Measurements from ENCODE around the gene ABO.
"Not testable (repeated sequence)": the region's sequence is repeated elsewhere in the genome, so short reads cannot be mapped to it uniquely, and the experiment has no call there.

ABO gene

DNA sequence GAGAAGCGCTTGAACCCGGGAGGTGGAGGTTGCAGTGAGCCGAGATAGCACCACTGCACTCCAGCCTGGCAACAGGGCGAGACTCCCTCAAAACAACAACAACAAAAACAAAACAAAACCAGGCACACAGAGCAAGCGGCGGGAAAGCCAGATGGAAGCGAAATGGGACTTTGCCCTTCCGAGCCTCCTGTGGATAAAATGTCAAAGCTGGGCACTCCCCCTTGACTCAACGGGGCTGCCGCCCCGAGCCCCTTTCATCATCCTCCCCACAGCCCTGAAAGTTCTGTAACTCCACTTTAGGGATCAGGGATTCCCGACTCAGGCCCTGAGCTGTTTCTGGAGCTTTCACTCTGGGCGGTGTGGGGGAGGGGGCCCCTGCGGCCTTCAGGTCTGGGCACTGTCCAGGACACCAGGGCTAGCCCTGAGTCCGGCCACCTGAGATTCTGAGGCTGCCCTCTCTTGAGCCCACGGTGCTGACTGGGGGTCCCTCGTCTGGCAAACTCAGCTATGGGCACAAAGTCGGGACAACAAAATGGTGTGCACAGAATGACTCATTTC is 35.4 kb downstream of the ABO start:
- DNase-seq = no peak

DNA sequence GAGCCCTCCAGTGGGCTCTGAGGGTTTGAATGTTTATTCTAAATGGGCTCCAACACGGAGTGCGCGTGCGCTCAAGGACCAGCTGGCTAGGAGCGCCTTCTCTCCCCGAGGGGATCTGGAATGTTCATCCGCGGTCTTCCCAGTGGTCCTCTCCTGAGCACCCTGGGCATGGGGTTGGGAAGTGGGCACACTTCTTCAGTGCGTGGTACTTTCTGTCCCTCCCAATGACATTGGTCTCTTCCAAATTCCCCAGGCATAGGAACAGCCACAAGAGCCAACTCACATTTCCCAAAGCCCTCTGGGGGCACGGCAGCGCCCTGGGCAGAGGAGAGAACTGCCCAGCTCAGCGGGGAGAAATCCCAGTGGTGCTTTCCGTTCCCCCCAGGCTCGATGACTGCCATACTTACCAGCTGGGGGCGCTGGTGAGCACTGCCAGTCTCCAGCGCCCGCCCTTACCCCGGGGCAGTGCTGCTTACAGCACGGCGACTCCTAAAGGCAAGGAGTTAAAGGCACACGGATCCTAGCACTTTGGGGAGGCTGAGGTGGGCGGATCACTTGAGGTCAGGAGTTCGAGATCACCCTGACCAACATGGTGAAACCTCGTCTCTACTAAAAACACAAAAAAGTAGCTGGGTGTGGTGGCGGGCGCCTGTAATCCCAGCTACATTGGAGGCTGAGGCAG is 36.0 kb downstream of the ABO start:
- no peak for DNase-seq

DNA sequence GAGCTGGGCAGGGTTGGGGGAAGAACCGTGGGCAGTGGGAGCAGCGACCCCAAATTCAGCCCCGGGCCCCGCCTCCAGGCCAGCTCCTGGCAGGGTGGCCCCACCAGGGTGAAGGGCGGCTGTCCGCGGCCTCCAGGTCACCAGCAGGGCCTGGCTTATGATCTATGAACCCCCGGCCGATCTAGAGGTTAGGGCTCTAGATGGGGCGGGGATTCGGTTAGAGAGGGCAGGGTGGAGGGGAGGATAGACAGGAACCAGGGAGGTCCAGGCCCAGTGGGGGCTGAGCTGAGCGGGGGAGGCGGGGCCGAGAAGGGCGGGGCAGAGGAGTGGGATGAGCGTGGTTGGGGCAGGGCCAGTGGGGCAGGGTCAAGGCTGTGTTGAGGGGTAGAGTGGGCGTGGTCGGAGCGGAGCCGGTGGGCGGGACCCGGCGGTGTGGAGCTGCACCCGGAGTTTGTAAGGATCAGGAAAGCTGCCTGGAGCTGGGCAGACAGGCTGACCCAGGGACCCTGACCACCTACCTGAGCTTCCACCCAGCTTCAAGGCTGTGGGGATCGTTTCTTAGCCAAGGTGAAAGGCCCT is 36.6 kb downstream of the ABO start:
- no peak for DNase-seq

DNA sequence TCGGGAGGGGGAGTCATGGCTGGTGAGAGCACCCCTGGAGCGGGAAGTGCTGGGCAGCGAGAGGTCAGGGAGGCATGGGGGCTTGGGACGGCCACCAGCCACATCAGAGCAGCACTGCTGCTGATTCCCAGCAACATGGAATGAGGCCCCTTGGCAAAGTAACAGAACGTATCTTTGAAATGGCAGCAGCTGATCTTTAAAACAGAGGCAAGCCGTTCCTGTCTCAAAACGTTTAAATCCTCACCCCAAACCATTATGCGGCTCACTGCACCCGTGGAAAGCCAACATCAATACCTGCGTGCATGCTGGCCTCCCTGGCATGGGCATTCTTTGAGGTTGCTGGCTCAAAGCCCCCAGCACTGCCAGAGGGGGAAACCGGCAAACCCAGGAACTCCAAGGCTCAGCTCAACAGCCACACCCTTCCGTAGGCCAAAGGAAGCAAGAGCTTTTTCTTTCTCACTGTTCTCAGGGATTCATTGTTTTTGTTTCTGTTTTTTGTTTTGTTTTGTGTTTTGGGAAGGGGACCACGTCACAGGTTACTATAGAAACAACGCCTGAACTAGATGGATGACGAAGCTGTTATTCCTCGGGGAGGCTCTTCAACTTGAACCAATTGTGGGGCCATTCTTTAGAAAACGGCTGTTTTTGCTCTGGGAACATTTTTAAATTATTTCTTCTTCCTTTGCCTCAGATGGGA is 37.8 kb downstream of the ABO start:
- no peak for DNase-seq

DNA sequence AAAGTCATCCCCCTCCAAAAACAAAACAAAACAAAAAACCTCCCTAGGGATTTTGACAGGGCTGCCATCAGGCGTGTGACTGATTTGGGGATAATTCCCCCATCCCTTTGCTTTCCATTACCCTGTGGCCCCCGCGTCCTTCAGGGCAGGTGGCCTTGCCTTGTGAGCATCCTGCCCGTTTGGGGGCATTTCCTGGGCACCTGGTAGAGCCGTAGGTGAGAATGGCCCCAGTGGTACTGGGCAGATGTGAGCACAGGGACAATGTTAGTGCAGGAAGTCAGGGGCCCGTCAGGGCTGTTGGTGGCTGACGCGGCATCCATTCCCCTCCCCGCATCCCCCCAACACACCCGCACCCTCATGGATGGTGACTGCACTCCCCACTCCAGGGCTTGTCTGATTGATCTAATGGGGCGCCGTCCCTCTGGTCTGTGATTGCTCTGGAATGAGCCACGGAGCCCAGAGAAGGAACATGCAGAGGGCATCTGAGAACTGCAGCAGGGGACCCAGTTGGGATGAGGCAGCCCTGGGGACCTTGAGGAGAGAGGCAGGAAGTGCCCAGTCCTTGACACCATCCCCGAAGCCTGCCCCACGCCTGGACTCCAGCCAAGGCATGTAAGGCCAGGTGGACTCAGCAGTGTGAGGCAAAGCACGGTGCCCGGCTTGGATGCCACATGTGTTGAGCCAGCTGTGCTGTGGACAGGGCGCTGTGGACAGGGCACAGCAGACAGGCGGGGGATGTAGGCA is 38.5 kb downstream of the ABO start:
- not testable (repeated sequence) for DNase-seq

DNA sequence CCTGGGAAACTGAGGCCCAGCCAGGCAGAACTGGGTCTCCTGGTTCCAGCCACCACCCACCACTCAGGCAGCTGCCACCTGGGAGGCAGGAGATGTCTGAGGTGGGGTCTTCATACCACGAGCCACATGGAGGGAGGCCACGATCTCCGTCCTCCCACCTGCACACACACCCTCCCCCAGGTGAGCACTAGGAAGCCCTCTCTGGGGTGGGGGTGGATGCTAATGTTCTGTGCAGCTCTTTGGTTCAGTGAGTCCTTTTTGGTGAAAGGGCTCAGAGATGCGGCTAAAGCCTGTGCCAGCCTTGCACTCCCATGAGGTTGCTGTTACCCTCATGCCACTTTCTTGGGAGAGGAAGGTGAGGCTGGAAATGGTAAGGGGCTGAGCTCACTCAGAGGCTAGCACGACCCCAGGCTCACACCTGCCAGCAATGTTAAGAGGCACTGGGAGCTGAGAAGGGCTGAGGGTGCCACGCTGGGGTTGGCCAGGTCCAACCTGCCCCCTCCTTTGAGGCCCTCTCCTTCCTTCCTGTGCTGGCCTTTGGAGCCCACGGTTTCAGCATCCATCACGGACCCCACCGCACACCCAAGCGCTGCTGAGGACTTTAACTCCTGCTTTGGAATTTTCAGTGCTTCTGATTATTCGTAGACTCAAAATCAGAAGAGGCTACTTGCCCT is 39.3 kb downstream of the ABO start:
- no peak for DNase-seq

DNA sequence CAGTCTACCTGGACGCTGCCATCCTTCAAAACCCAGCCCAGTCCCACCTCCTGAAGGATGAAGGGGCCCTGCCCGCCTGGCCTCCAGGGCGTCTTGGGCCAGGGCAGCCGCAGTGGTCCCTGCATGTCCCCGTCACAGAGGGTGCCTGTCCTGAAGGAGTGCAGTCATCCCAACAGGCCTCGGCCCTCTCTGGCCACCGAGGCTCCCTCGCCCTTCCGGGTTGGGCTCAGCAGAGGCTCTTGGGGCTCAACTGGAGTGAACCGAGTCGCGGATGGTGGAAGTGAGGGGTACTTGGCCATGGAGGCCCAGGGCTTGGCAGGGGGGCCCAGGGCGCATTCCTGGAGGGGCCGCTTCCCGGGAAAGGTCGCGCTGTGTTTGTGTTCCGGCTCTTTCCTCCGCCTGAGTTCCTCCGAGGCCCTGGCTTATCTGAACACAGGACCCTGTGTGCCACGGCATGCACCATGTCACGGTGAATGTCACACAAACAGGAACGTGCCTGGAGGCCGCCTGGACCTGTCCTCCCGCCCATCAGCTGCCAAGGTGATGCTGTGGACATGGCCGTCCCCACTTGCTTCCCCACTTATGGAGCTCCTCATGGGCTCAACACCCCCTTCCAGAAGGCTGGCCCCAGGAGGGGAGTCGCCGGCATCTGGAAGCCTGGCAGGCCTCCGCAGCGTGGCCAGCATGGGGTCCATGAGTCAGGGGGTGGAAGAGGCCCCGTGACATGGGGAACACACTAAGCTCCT is 40.3 kb downstream of the ABO start:
- DNase-seq = no peak

DNA sequence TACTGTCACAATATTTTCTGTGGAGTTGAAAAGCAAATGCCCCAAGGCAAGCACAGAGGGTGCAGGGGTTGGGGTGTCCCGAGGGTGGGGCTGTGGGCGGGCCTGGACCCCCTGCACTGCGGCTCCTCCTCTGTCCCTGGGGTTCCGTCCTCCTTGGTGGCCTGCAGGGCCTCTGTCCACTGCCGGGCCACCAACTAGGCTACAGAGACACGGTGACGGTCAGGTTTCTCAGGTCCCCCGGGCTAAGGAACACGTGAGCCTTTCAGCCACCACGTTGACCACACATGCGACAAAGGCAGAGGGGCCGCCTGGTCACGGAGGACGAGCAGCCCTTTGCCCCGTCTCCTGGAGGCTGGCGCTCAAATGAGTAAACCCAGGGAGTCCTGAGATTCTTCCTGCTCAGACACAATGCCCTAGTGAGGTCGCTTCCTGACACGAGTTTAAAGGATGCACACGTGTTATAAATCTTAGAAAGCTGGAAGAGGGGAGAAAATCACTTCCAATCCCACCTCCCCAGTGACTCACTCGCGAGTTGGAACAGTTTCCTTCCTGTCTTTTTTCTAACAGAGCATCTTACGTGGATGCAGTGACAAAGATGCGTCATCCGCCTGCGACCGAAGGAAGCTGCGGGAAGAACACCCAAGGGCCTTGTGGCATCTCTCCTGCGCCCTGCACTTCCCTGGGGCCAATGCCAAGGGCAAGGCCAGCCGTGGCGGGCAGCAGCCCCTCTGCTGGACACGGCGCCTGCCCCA is 41.1 kb downstream of the ABO start:
- DNase-seq = no peak

DNA sequence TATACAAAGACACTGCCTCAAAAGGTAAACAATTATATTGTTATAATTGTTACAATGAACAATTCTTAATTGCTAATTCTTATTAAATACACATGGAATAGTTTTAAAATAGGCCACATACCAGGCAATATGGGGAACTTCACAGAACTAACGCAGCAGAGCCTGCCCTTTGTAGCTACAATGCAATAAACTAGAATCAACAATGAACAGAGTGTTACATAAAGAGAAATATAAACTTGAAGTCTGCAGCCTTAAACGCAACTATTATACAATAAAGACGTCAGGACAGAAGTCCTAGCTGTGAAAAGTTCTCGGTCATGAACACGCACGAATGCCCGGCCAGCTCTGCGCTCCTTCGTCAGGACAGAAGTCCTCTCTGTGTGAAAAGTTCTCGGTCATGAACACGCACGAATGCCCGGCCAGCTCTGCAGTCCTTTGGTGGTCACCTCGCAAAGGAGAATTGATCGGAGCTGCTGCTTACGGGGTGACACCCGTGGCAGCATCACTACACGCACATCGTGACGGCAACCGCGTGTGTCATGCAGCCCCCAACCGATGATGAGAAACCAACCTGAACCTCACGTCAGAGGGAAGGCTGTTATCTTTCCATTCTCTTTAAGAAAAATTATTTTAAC is 43.0 kb downstream of the ABO start:
- not testable (repeated sequence) for DNase-seq

DNA sequence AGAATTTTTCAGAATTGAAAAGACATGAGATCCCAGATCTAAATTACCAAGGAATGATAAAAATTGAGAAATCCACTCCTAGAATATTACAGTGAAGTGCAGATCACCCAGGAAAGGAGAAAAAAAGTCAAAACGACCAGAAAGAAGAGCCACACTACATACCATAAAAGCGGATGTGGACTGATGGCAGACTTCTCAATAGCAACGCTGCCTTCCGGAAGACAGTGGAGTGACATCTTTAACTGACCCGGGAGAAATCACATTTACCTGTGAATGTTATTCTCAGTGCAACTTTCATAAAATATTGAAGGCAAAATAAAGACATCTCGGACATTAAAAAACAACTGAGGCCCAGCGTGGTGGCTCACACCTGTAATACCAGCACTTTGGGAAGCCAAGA is 44.5 kb downstream of the ABO start:
- not testable (repeated sequence) for DNase-seq

DNA sequence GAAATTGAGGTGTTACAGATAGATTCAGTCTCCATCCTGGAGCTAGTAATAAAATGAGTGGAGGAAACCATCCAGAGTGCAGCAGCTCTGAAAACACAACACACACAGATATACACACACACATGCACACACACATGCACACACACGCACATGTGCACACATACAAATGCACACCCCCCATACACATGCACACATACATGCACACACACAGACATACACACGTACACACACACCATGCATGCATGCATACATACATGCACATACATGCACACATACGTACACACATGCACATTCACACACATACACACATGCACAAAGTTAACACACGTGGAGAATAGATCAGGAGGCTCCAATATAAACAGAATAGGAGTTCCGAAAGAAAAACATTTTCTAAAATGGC is 44.9 kb downstream of the ABO start:
- DNase-seq = no peak

DNA sequence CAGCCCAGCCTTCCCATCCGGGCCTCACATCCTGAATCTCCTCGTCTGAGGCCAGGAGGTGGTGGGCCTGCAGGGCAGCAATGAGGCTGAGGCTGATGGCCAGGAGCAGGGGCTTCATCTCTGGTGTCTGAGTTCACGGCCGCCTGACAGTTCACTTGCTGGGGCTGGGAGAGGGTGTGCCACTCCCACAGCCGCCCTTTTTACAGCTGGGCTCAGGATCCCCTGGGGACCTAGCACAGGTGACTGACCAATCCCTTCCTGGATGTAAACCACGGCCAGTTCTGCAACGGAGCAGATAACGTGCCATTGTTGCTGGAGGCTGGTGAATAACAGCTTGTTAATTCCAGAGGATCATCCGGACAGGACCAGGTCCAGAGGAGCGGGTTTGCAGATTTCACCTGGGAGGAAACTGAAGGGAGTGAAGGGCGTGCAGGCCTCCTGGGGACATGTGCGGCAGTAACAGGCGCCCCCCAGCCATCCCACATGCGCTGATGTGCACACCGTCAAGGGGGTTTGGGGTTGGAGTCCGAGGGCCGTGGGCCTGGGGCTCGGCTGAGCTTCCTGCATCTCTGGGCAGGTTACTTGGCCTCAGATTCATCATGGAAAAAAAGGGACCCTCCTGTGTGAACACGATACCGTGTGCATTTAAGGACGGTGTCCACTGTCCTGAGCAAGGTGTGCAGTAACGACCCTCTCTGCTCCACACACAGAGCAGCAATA is 46.4 kb downstream of the ABO start:
- DNase-seq = not testable (repeated sequence)

DNA sequence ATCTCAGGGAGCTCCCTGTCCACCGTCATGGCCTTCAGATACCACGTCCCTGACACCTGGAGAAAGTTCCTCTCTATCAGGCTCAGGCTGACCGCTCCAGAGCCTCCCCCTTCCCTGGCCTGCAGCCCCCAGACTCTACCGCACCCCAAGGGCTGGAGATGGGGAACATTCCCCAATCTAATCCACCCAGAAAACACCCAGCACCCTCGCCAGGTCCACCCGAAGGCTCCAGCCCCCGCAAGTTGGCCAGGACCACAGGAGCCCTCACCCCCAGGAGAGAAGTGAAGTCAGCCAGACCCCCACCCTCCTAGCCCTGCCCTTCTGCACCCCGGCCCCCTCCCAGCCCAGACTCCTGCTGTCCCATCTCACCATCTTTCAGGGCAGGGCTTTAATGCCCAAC is 47.0 kb downstream of the ABO start:
- DNase-seq = not testable (repeated sequence)

DNA sequence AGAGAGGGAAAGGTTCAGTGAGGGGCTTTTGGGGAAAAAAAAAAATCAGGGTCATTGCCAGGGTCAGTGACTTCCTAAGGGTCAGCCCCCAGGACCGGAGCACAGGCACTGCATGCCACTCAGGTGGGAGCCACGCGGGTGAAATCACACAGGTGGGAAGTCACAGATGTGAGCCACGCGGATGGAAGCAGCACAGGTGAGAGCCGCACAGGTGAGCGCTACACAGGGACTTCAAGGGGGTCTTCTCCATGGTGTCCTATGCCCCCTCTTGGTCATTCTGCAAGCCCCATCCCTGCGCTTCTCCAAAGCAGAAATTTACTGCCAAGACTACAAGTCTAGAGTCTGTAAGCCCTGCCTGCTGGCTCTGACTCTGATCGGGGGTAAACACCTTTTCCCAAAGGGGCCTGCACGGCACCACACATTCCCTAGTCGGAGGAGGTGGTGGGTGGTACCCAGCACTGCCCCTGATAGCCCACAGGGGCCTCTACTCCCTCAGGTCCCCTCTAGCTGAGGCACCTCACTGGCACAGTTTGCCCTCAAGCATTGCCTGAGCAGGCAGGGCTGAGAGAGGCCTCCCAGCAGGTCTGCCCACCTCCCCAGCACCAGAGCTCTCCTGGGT is 47.6 kb downstream of the ABO start:
- no peak for DNase-seq

DNA sequence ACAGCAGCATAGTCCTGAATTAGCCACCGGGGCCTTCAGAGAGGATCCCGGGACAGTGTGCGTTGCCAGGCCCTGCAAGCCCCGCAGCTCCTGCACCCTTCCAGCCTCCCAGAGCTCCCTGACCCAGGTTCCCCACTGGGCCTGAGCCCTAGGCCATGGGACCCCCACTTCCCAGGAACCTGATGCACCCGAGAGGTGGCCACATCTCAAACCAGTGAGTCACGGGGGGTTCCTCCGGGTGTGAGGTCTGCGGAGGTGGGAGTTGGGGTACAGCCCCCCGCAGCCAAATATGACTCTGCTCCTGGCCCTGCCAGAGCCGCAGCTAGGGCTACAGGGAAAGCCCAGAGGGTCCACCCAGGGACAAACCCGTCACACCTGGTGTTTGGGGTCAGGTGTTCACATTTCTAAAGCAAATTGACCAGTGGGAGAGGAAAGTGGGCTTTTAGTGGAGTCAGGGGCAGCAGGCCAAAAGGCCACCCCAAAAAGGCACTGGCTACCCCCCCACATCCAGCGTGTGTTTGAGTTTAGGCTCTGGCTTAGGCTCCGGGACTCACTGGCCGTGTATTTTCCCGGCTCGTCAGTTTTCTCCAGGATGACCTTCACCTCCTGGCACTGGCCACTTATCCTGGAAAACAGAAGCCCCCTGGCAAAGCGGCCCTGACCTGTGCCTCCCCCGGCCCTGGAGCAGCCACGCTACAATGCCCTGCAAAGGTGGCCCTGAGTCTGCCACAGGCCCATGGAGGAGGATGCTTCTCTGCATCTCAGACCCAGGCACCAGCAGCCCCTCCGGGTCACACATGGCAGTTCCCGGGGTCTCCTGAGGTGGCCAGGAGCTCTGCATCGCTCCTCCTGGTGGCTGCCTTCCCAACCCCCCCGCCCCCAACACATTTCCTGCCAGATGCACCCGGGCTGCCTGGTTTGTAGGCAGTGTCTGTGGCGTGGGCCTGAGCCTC is 48.5 kb downstream of the ABO start:
- no peak for DNase-seq

DNA sequence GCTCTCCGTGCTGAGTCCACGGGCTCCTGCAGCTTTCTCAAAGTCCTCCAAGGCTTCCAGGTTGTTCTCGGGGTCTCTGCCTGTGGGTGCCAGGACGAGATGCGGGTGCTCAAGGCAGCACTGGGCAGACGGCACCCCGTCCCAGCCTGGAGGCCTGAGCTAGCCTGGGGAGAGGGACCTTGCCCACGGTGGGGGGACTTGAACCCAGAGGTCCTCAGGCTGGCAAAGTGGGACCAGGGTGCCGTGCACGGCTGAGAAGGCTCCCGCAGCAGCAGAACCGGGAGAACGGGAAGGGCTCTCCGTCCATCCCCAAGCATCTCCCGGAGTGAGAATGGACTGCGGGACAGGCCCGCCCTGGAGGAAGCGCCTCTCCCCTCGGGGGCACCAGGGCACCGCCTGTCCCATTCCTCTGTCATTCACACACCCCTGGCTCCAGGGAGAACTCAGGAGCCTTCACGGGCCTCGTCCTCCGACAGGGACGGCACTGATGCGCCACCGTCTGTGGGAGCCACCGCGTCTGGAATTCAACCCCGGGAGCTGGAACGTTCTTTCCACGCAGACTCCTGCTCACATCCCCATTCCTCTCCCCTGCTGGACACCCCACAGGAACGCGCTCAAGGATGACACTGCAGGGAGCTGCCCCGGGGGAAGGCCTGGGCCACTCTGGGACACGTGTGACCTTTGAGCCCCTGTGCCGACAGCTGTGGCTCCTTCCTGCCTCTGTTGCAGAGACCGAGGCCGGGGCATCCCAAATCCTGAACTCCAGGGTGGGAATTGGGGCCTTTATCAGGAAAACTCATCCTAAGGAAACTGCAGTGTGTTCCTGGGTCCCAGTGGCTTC is 49.6 kb downstream of the ABO start:
- DNase-seq = no peak

DNA sequence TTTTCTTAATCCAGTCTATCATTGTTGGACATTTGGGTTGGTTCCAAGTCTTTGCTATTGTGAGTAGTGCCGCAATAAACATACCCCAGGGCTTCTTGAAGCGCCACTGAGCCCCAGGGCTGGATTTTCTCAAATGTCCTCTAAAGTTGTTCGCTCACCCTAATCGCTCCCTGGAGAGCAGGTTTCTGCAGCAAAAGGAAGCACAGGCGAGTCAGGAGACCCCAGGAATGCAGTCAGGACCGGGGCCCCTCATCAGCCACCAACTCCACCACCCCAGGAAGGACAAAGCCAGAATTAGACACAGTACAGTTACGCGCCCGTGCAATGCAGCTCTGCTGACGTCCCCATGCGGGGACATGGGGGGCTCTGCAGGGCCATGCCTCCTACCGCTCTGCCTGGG is 50.2 kb downstream of the ABO start:
- no peak for DNase-seq
